GM19099 (cell line): ENCODE results near the gene S100A5.

Source experiments
- POLR2A ChIP-seq: IDR thresholded peaks from 3 replicates; pipeline ENCODE4 v1.6.1; 2011; ENCODE audit warnings: low read depth; ENCODE audit not compliant: insufficient read length; ENCODE audit errors: extremely low read depth

S100A5 gene

GRCh38 chr1:153540394-153541361 lies at the start of gene S100A5:
Gene S100A5, minus strand, starts transcription at chr1:153540934. Its CDS starts 743 bp downstream, at chr1:153540191.
- TF ChIP-seq POLR2A: no peak

GRCh38 chr1:153588482-153588881 lies 47.7 kb upstream of the S100A5 start:
- no peak for TF ChIP-seq POLR2A

- no peak for TF ChIP-seq POLR2A
Observed at GRCh38 chr1:153587314-153587713, 46.6 kb upstream of the S100A5 start.

- TF ChIP-seq POLR2A: no peak
Observed at GRCh38 chr1:153586347-153586746, 45.6 kb upstream of the S100A5 start.

- no peak for TF ChIP-seq POLR2A
Observed at GRCh38 chr1:153585006-153585405, 44.3 kb upstream of the S100A5 start.

- TF ChIP-seq POLR2A: no peak
Observed at GRCh38 chr1:153583976-153584375, 43.2 kb upstream of the S100A5 start.

- no peak for TF ChIP-seq POLR2A
Observed at GRCh38 chr1:153578936-153579335, 38.2 kb upstream of the S100A5 start.

- TF ChIP-seq POLR2A: no peak
Observed at GRCh38 chr1:153578490-153578889, 37.8 kb upstream of the S100A5 start.

GRCh38 chr1:153577624-153578051 lies 36.9 kb upstream of the S100A5 start:
- TF ChIP-seq POLR2A: no peak

GRCh38 chr1:153577138-153577537 lies 36.4 kb upstream of the S100A5 start:
- no peak for TF ChIP-seq POLR2A

GRCh38 chr1:153573351-153573750 lies 32.6 kb upstream of the S100A5 start:
- TF ChIP-seq POLR2A: no peak

- TF ChIP-seq POLR2A: no peak
Observed at GRCh38 chr1:153572569-153573015, 31.9 kb upstream of the S100A5 start.

GRCh38 chr1:153571706-153572105 lies 31.0 kb upstream of the S100A5 start:
- TF ChIP-seq POLR2A: no peak

- TF ChIP-seq POLR2A: no peak
Observed at GRCh38 chr1:153570874-153571273, 30.1 kb upstream of the S100A5 start.

- TF ChIP-seq POLR2A: no peak
Observed at GRCh38 chr1:153569465-153569864, 28.7 kb upstream of the S100A5 start.

GRCh38 chr1:153568367-153569099 lies 27.8 kb upstream of the S100A5 start:
- TF ChIP-seq POLR2A: no peak

GRCh38 chr1:153567621-153568366 lies 27.1 kb upstream of the S100A5 start:
- TF ChIP-seq POLR2A: no peak
